Anterior cingulate cortex (tissue), 58 donors: ENCODE data around the gene KASH5.
A peak's percentile ranks its signal among the peaks of the same experiment; 100 is the strongest.
"Not testable (repeated sequence)": the region's sequence is repeated elsewhere in the genome, so short reads cannot be mapped to it uniquely, and the experiment has no call there.

Experiments
- DNase-seq, 58 donors: peaks; one replicate each; lab custom pipeline; 2025; lab: John Stamatoyannopoulos, UW

The KASH5 gene

DNA sequence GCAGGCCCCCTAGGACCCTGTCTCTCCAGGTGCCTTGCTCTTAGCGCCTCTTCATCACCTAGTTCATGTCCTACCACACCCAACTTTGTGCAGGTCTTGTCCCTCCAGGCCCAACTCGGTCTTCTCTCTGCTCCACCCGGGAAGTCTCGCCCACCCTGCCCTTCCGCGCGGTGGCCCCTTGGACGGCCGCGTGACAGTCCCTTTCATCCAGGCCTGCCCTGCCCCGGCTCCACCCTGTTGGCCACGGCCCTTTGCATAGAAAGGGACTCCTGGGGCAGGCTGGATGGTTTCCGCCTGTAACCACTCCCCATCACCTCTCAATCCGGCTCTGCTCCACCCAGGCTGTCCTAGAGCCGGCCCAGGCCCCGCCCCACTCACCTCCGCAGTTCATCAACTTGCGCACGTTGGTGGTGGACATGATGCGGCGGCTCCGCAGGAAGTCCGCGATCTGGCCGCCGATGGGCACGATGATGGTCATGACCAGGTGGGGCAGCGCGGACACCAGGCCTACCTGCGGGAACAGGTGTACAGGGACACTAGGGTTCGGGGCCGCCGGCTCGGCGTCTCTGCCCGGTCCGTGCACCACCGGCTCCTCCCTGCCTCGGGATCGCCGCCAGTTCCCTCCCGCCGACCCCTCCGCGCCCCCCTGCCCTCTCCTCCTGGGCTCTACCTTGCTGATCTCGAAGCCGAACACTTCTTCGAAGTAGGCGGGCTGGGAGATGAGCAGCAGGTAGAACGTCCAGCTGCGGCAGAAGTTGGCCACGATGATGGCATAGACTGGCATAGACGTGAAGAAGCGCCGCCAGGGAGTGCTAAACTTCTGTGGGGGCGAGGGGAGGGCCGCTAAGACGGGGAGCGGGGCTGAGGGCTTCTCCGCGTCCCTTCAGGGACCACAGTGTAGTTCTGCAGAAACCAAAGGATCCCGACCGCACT lies 44.4 kb downstream of the KASH5 start:
- no peak for DNase-seq

DNA sequence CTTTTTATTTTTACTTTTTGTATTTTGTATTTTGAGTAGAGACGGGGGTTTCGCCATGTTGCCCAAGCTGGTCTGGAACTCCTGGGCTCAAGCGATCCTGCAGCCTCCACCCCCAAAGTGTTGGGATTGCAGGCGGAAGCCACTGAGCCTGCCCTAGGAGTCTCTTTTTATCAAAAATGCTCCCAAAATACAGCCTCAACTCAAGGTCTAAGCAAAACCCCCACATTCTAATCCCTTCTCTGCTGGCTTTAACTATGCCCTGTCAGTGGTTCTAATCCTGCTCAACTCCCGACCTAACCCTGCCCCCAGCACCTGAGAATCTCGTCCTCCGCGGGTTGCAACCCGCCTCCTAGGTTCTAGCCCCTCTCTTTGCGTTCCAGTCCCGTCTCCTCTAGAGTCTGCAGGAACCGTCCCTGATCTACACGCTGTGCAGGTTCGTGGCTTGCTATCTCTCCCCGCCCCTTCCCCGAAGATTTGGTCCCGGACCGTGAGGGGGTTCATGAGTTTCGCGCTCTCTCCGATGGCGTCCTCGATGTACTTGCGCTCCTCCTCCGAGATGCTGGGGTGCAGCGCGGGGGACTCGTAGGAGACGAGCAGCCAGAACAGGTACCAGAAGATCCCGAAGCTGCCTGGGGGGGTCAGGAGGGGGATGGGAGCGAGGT lies 45.3 kb downstream of the KASH5 start:
- no peak for DNase-seq

DNA sequence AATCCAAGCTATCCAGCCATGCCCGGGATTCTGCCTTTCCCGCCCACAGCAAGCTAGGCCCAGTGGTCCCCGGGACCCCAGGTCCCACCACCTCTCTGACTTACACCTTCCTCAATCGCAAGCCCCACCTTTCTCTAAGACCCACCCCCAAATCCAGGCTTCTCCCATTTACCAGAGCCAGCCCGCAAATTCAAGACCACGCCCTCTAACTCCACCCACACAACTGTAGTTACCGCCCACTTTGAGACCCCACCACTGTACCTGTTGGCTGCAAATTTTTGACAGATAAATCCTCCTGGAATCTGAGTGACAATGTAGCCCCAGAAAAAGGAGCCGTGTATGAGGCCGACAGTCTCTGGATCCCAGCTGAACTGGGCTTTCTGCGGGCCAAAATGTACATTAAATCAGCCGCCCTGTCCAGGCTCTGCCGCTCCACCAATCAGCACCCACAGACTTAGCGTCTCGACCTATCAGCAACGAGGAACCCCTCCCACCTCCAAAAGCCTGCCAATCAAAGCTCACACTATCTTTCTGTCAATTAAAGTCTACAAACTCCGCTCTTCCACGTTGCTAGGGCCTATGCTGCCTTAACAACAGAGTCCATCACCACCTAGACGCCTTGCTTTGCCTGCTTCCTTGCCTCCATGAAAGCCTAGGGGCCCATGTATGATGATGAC lies 47.0 kb downstream of the KASH5 start:
- peak in 8 of 58 donors; percentile 6 to 61 (median 15) for DNase-seq

DNA sequence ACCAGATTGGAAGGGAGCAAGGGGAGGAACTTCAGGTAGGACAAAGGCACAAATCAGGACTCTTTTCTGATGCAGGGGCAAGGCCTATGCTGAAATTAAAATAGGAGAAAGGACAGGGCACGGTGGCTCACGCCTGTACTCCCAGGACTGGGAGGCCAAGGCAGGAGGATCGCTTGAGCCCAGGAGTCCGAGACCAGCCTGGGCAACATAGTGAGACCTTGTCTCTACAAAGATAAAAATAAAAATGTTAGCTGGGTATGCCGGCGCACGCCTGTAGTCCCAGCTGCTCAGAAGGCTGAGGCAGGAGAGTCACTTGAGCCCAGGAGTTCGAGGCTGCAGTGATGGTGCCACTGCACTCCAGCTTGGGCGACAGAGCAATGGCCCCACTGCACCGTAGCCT lies 47.6 kb downstream of the KASH5 start:
- DNase-seq, result no peak

DNA sequence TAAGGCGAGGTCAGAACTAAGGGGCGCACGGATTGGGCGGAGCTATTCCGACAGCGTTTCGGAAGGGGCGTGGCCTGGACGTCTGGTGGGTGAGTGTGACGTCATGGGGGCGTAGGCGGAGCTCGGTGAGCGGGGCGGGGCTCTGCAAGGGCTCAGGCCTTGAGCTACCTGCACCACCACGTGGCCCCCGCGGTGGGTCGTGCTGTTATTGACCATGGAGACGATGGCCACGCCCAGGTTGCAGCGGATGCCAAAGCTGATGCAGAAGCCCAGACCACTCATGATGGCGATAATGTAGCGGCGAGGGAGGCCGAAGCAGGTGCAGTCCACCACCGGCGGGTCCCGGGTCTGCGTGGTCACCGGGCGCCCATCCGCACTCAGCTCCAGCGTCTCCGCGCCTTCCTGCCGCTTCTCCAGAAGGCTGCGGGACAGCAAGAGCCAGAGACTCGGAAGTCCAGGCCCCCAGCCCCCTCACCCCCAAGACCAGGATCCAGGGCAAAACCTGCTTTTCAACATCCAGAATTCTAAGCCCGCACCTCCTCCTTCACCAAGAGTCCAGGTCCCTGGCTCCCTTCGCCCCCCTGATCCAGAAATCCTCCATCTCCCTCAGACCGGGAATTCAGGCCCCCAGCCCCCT lies 48.5 kb downstream of the KASH5 start:
- peak in 11 of 58 donors; percentile 5 to 55 (median 19) for DNase-seq

DNA sequence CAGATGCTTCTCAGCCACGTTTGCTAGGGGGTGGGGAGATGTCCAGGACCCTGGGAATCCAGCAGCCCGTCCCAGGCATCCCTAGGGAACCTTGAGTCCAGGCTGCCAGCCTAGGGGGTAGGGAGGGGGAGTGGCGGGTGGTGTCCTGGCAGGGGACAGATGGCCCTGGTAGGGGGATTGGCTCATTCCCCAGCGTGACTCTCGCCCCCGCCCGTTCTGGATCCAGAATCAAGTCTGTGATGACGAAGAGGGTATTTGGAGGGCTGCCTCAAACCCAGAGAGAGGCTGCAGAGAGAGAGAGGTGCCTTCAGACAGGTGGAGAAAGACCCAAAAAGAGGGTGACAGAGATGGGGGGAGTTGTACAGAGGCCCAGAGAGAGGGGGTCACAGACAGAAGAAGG lies 49.2 kb downstream of the KASH5 start:
- peak in 32 of 58 donors; percentile 4 to 80 (median 44) for DNase-seq

DNA sequence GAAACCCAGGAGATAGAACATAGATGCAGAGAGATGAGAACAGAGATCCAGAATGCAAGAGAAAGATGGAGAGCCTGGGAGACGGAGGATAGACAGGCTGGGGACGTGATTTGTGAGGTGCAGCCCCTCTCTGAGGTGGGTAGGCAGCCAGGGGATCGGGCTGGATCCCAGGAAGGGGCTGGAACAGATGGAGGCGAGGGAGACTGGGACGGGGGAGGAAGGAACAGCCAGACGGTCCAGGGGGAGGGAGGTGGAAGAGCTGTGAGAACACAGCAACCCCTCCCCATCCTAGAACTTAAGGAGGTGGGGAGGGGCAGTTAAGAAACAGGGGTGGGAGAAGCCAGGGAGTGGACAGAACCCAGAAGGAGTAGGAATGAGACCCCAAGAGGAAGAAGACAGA lies 50.2 kb downstream of the KASH5 start:
- peak in 30 of 58 donors; percentile 5 to 69 (median 42) for DNase-seq

DNA sequence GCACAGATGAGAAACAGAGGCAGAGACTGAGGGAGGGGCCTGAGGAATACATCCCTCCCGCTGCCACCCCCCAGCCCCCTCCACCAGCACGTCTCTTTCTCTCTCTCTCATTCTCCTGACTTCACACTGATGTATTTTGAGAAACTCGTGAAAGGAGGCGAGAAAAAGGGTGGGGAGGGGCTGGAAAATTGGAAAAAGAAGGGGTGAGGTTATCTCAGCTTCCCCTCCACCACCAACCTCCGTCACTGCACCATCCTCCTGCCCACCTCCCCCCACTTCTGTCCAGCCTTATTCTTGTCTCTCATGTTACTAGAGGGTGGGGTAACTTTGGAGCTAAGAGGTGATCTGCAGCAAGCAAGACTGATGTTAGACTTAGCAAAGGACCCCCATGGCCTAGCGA lies 51.8 kb downstream of the KASH5 start:
- peak in 18 of 58 donors; percentile 6 to 59 (median 29) for DNase-seq

DNA sequence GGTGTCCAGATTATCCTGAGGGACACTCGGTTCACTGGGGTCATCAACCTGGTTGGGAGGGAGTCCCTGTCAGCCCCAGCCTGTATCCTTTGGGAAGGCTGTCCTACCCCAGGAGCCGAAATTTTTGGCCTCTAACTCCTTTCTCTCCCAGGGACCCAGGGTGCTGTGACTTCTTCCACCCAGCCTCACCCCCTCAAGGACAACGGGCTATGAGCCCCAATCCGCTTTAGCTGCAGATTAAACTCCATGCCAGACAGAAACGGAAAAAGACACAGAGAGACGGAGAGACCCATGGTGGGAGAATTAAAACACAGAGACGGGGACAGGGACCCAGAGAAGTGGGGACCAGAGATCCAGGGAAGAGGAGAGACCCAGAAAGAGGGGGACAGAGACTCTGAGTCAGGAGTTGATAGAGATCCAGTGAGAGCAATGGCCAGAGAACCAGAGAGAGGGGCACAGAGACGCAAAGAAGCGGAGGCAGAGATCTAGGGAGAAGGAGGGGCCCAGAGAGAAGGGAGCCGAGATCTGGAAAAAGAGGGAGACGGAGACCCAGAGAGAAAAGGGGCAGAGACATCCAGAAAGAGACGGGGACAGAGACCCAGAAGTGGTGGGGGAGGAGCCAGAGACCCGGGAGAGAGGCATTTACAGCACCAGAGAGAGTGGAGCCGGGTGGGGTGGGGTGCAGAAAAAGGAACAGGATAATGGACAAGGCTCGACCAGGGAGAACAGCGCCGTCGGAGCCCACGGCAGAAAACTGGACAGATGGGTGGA lies 52.6 kb downstream of the KASH5 start:
- DNase-seq, result no peak

DNA sequence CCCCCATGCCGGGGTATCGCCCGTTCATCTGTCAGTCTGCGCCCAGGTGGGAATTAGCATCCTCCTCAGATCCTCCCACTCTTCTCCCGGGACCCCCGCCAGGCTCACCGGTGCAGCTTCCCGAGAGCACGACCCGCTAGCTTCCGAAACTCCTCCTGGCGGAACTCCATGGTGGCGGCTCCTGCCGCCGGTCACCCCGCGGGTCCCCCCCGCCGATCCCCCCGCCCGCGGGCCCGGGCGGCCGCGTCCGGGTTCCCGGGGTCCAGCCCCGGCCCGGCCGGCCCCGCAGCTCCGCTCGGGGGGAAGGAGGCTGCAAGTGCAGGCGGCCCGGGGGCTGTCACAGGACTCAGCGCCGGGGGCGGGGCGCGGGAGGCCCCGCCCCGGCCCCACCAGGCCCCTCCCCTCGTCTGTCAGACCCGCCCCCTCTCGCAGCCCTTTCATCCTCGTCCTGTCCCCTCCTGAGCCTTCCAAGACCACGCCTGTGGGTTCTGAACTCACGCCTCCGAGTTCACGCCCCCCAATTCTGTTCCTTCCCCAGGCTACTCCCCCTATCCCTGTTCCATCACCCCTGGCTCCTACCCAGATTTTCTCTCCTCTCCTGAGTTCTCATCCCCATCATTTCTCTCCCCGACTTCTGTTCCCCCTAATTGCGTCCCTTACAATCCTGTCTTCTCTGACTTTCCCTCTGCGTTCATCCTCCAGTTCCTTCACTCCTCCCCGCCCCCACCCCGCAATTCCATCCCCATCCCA lies 53.3 kb downstream of the KASH5 start, which contains the start of gene SLC17A7:
Gene SLC17A7, minus strand, starts transcription at position 318 of the 750 bp plus-strand sequence. Its CDS starts 148 bp downstream, at position 170.
- peak in 13 of 58 donors; percentile 13 to 68 (median 32) for DNase-seq

DNA sequence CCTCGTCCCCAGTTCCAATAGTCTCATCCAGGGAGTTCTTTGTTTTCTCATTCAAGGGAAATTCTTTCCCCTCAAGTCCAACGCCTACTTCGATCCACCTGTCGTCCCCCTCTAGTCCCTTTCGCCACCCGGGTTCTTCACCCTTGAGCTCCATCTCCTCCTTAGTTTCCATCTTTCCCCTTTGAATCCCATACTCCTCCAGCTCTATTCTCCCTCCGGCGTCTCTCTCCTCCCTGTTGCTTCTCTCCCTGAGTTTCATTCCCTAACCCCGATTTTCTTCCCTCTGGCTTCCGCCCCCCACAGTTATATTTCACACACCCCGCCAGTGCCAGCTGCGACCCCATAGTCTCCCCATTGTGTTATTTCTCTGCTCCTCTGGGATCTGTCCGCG lies 53.9 kb downstream of the KASH5 start:
- DNase-seq, result no peak

DNA sequence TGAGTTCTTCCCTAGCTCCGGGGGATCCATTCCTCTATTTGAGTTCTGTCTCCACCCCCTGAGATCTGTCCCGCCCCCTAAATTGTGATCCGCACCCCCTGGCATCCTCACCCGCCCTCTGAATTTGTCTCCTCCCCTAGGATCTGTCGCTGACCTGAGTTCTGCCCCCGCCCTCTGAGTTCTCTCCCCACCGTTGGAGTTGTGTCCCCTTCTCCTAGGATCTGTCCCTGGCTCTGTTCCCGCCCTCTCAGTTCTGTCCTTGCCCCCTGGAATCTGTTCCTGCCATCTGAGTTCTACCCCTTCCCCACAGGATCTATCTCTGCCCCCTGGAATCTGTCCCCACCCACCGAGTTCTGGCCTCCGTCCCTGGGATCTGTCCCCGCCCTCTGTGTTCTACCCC lies 54.3 kb downstream of the KASH5 start:
- DNase-seq, result peak in 14 of 58 donors; percentile 13 to 70 (median 42)

DNA sequence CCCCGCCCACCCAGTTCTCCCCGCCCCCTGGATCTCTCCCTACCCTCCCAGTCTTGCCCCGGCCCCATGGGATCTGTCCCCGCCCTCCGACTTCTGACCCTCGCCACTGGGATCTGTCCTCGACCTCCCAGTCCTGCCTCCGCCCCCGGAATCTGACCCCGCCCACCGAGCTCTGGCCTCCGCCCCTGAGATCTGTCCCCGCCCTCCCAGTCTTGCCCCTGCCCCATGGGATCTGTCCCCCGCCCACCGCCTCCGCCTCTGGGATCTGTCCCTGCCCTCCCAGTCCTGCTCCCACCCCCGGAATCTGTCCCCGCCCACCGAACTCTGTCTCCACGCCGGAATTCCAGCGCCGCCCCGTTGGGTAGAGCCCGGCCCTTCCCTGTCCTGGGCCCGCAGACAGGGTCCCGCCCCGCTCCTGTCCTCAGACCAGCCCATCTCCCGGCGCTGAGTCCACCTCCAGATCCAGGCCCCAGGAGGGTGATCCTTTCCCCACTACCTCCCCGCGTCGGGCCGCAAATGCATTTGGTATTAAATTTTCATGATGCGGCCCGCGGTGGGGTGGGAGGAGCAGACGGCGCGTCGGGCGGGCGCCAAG lies 54.8 kb downstream of the KASH5 start:
- peak in 35 of 58 donors; percentile 21 to 77 (median 48) for DNase-seq

DNA sequence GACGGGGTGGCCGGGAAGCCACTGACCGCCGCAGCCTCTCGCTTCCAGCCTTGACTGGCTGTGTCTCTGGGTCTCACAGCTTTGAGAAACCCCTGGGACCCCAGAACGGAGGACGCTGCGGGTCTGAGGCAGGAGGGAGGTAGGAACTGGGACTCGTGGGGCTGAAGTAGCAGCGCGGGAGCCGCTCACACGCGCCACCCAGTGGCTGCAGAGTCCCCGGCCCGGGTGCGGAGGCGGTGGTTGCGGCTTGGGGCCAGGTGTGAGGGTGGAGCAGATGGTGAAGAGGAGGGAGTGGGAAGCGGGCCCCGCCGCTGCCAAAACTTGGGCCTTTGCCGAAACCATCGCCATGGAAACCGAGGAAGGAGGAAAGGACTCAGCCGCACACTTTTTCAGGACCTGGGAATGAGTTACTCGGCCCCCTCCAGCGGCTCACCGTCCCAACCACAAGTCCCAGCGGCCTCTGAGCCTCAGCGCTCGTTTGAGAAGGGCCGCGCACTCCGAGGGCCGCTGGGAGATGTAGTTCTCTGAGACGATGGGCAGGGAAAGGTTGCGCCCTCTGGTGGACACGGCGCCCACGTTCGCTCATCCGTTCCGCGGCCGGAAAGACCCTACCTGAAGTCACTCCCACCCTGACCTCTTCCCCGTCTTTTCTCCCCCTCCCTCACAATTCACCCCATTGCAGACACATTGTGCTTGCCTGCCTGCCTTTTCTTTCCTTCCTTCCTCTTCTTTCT lies 55.5 kb downstream of the KASH5 start:
- peak; percentile 69 to 98 (median 92) for DNase-seq

DNA sequence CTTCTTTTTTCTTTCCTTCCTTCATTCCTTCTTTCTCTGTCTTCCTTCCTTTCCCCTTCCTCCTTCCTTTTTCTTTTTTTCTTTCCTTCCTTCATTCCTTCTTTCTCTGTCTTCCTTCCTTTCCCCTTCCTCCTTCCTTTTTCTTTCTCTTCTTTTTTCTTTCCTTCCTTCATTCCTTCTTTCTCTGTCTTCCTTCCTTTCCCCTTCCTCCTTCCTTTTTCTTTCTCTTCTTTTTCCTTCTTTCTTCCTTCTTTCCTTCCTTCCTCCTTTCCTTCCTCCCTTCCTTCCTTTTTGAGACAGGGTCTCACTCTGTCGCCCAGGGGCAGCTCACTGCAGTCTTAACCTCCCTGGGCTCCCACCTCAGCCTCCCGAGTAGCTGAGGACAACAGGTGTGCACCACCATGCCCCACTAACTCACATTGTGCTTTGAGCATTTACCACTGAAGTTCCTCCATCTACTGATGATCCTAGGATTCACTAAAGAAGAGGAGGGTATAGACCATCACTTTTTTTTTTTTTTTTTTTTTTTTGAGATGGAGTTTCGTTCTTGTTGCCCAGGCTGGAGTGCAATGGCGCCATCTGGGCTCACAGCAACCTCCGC lies 56.2 kb downstream of the KASH5 start:
- not testable (repeated sequence) for DNase-seq

DNA sequence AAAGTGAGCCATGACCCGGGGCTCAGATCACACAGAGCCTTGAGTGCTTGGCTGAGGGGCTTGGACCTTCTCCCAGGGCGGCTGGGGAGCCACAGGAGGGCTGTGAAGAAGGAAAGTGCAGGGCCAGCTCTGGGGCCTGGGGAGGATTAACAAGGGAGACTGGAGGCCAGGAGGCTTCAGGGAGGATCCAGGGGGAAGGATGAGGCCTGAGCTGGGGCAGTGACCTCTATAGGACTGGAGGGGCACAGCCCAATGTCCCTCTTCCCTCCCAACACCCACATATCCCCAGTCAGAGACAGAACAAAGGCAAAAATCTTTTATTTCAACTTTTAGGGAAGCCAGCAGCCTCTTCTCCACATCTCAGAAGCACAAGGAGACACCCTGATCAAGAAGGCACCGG lies 57.9 kb downstream of the KASH5 start:
- DNase-seq, result no peak
